ENCODE results near the gene TENT5C. TPM values are rescaled to one million over a fixed set of nuclear protein-coding genes. Genes with fewer than 3 reads are reported as not detected.

Gene TENT5C
- total and polyA plus RNA-seq, 7 donors, result 1.5 to 31.4 (median 9.7) TPM

DNA sequence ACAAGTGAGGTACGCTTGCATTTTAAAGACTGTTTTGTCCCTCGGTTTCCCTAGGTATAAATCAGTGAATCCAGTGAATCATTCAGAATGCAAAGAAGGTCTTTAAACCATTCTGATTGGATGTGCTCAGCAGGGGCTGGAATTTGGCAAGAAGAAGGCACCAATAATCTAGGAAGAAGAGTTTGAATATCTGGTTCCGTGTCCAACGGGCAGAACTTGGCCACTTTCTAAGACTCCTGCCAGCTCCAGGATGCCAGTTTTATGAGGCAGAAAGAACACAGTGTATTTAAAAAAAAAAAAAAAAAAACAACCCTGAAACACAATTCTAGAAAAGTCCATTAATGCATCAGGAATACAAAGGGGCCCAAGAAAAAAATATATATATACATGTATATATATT is 3.0 kb upstream of the TENT5C start:
- intact Hi-C loops (cut with DNase I), result no loop called here
- ATAC-seq, result no peak
- H3K9me3 ChIP-seq, result no peaks in the 10 kb centered on the region
- no peak overlapping the region for H3K4me3 ChIP-seq
- peaks cover 21% of the 10 kb centered on the region for H3K4me1 ChIP-seq
- no peaks in the 10 kb centered on the region for H3K36me3 ChIP-seq (ENCODE audit: insufficient read depth in 1 of 2, low read depth in 1 of 2)
- no peak for DNase-seq
- H3K27ac ChIP-seq, result no peak overlapping the region
- TF ChIP-seq, protein P1, sequence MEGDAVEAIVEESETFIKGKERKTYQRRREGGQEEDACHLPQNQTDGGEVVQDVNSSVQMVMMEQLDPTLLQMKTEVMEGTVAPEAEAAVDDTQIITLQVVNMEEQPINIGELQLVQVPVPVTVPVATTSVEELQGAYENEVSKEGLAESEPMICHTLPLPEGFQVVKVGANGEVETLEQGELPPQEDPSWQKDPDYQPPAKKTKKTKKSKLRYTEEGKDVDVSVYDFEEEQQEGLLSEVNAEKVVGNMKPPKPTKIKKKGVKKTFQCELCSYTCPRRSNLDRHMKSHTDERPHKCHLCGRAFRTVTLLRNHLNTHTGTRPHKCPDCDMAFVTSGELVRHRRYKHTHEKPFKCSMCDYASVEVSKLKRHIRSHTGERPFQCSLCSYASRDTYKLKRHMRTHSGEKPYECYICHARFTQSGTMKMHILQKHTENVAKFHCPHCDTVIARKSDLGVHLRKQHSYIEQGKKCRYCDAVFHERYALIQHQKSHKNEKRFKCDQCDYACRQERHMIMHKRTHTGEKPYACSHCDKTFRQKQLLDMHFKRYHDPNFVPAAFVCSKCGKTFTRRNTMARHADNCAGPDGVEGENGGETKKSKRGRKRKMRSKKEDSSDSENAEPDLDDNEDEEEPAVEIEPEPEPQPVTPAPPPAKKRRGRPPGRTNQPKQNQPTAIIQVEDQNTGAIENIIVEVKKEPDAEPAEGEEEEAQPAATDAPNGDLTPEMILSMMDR (IDR thresholded peaks at IDR 0.05), result no peak
- no peaks in the 10 kb centered on the region for H3K27me3 ChIP-seq (ENCODE audit: insufficient read depth in 3 of 3, low read length in 2 of 3)
- WGBS, 3 donors, result 50 to 75% (median 62%) methylated on average over 4 of the region's 4 CpGs

DNA sequence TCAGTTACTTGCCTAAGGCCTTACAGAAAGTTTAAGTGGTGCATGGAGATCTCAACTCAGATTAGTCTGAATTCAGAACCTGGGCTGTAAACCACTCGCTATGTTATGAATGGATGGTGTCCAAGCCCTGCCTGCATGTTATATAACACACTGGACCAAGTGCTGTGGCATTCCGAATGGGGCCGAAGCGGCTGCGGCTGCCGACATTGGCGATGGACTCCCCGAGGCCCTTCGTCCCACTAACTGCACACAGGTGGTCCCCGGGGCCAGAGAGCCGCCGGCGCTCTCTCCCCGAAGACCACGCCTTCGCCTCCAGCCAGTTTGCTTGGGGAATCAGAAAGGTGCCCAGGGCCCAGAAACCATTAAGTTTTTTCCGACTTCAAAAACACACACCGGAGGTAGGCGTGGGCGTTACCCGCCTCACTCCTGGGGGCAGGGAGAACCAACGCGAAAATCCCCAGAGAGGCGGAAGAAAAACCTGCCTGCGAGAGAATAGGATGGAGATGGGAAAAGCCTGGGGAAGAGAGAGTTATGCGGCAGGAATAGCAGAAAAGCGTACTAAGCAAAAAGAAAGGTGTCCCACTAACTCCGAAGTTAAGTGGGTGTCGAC is 579 bp upstream of the TENT5C start:
- TF ChIP-seq, protein P1 (IDR thresholded peaks at IDR 0.05), result no peak
- DNase-seq, result no peak
- H3K4me3 ChIP-seq, result peak overlapping the region; percentile 93
- 0 to 1% (median 0%) methylated on average over 29 of the region's 29 CpGs for WGBS, 3 donors
- H3K4me1 ChIP-seq, result peaks cover 13% of the 10 kb centered on the region
- H3K36me3 ChIP-seq (ENCODE audit: insufficient read depth in 1 of 2, low read depth in 1 of 2), result no peaks in the 10 kb centered on the region
- H3K9me3 ChIP-seq, result no peaks in the 10 kb centered on the region
- peak; percentile 12 to 29 (median 16) for ATAC-seq
- intact Hi-C loops (cut with DNase I), result loop anchor here (5.0 kb wide), 5 partner anchors 42 to 238 kb away; partner anchors contain the start of gene MAN1A2 (in 1 of the 2)
- H3K27ac ChIP-seq, result peak overlapping the region; percentile 91
- H3K27me3 ChIP-seq (ENCODE audit: insufficient read depth in 3 of 3, low read length in 2 of 3), result no peaks in the 10 kb centered on the region

DNA sequence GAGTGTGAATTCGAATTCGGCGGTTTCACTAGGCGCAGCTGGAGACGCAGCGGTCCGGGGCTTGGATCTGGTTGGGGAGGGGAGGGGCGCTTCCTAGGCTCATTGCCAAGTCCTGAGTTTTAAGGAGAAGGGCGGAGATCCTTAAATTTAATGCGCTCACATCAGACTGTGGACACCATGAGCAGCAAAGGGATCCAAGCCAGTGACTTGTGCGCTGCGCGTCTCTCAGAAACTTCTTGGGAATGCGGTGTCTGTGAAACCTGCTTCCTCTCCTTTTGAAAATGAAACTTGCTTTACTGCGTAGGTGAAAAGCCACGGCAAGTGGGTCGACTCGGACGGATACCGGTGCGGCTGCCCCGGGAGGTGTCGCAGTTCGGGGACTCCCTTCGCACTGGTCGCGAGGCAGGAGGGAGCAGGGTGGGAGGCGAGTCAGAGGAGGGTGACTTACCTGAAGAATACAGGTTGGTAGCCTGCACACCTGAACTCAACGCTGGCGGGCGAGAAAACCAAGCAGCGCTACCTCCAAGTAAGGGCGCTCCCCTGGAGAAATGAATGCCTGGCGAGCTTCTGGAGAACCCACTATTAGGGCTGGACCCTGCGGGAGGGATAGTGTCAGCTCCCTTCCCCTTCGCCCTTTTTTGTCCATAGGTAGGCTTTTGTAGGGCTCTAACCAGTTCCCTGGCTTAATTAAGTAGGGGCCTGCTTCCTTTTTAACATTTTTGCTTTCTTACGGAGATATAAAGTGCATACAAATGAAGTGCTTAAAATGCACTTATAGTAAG is 992 bp downstream of the TENT5C start:
- intact Hi-C loops (cut with DNase I), result loop anchor here (5.0 kb wide), 5 partner anchors 40 to 240 kb away; partner anchors contain the start of gene MAN1A2 (in 1 of the 2)
- Histone ChIP-seq H3K4me1 (peaks cover 18% of the 10 kb centered on the region), H3K36me3 (ENCODE audit: insufficient read depth in 1 of 2, low read depth in 1 of 2) (no peaks in the 10 kb centered on the region), H3K4me3 (peak overlapping the region; percentile 93), H3K9me3 (no peaks in the 10 kb centered on the region), H3K27ac (peak overlapping the region; percentile 91), H3K27me3 (ENCODE audit: insufficient read depth in 3 of 3, low read length in 2 of 3) (no peaks in the 10 kb centered on the region)
- peak in 3 of 4 donors; percentile 0 to 3 (median 0) for ATAC-seq
- TF ChIP-seq, protein P1 (IDR thresholded peaks at IDR 0.05), result no peak
- peak in 1 of 2 donors; percentile 29 for DNase-seq
- 5 to 12% (median 7%) methylated on average over 37 of the region's 37 CpGs for WGBS, 3 donors

DNA sequence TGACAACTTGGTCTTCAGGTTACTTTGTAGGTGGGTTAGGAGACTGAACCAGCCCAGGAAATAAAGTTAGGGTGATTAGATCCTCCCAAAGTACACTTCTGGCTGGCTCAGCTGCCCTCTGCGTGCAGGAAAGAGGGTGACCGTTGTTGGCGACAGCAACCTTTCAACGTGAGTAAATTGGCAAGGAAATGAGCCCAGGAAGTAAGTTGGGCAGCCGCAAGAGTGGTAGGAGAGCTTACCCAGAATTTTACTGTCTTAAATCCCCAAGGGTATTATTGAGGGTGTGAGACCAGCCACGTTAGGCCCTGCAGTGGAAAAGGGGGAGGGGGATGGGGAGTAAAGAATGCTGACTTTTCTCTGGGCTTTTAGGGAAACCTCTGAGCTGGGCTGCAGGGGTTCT is 1.6 kb downstream of the TENT5C start:
- Histone ChIP-seq H3K9me3 (no peaks in the 10 kb centered on the region), H3K4me3 (peak overlapping the region; percentile 93), H3K27ac (peak overlapping the region; percentile 91), H3K27me3 (ENCODE audit: insufficient read depth in 3 of 3, low read length in 2 of 3) (no peaks in the 10 kb centered on the region), H3K36me3 (ENCODE audit: insufficient read depth in 1 of 2, low read depth in 1 of 2) (no peaks in the 10 kb centered on the region), H3K4me1 (peaks cover 24% of the 10 kb centered on the region)
- intact Hi-C loops (cut with DNase I), result loop anchor here (5.0 kb wide), 5 partner anchors 40 to 240 kb away; partner anchors contain the start of gene MAN1A2 (in 1 of the 2)
- TF ChIP-seq, protein P1 (IDR thresholded peaks at IDR 0.05), result no peak
- WGBS, 3 donors, result 8 to 23% (median 12%) methylated on average over 6 of the region's 6 CpGs
- ATAC-seq (no peak), DNase-seq (no peak)
